Measurements from ENCODE around the gene PAX9.

- TF ChIP-seq CTCF (IDR thresholded peaks at IDR 0.05), result no peak
- TF ChIP-seq ZFX (IDR thresholded peaks at IDR 0.05; ENCODE audit: borderline replicate concordance), result no peak
Observed at GRCh38 chr14:36700651-36701050, 39.0 kb downstream of the PAX9 start.

All from 22Rv1 (cell line).